NB4 (cell line): Measurements from ENCODE around the gene COL4A5.

Source experiments
- DNase-seq: peaks from one replicate; pipeline ENCODE4 v3.0.0; 2010; ENCODE audit warnings: low read depth
- H3K4me3 ChIP-seq: one replicate; pipeline ENCODE4 v1.5.1; 2011; ENCODE audit warnings: mild to moderate bottlenecking, low read depth, low read length, moderate library complexity
- CTCF ChIP-seq: IDR thresholded peaks from one replicate; pipeline ENCODE4 v1.5.1; 2012; ENCODE audit warnings: low read depth, low read length
- MAX ChIP-seq: IDR thresholded peaks from 2 replicates; pipeline ENCODE4 v1.6.1; 2011; ENCODE audit warnings: low read depth, low read length
- MYC ChIP-seq: IDR thresholded peaks from 2 replicates; pipeline ENCODE4 v1.6.1; 2011; ENCODE audit warnings: low read depth, low read length
- POLR2A ChIP-seq: IDR thresholded peaks from 2 replicates; pipeline ENCODE4 v1.6.1; 2011; ENCODE audit warnings: mild to moderate bottlenecking; ENCODE audit not compliant: insufficient read length; ENCODE audit errors: extremely low read depth

Gene COL4A5

GRCh38 chrX:108412783-108413182, 26.9 kb upstream of the COL4A5 start:
- DNase-seq = no peak
- H3K4me3 ChIP-seq = no peak overlapping the region
- no peak for TF ChIP-seq MAX
- no peak for TF ChIP-seq POLR2A
- no peak for TF ChIP-seq MYC
- no peak for TF ChIP-seq CTCF

- TF ChIP-seq CTCF (no peak), MAX (no peak), MYC (no peak), POLR2A (no peak)
- no peak for DNase-seq
- no peak overlapping the region for H3K4me3 ChIP-seq
Measured at GRCh38 chrX:108415146-108415545, 24.5 kb upstream of the COL4A5 start.

GRCh38 chrX:108415891-108416290, 23.7 kb upstream of the COL4A5 start:
- H3K4me3 ChIP-seq = no peak overlapping the region
- DNase-seq = no peak
- TF ChIP-seq MAX = no peak

- no peak for DNase-seq
- H3K4me3 ChIP-seq = no peak overlapping the region
- TF ChIP-seq MYC = no peak
- TF ChIP-seq CTCF = no peak
- no peak for TF ChIP-seq MAX
- TF ChIP-seq POLR2A = no peak
Measured at GRCh38 chrX:108417257-108417656, 22.4 kb upstream of the COL4A5 start.

- H3K4me3 ChIP-seq = no peak overlapping the region
- TF ChIP-seq MYC (no peak), MAX (no peak), CTCF (no peak), POLR2A (no peak)
- no peak for DNase-seq
Measured at GRCh38 chrX:108419401-108419800, 20.2 kb upstream of the COL4A5 start.

- TF ChIP-seq CTCF (no peak), MAX (no peak), POLR2A (no peak), MYC (no peak)
- DNase-seq = no peak
- H3K4me3 ChIP-seq = no peak overlapping the region
Measured at GRCh38 chrX:108420481-108420880, 19.2 kb upstream of the COL4A5 start.
